H1 (cell line): ENCODE results near the gene CMTR2. TPM values are rescaled to one million over a fixed set of nuclear protein-coding genes. Genes with fewer than 3 reads are reported as not detected.

ENCODE experiments used
- CTCF ChIA-PET: fragments of 300-600 bp; sonication (Branson Sonifier 250); formaldehyde crosslinking; loops from one replicate; lab custom pipeline; 2021; ENCODE audit not compliant: partially characterized antibody; lab: Charles Lee
- POLR2A ChIA-PET: fragments of 300-600 bp; sonication (Branson Sonifier 250); formaldehyde crosslinking; loops from one replicate; lab custom pipeline; 2021; ENCODE audit warnings: inconsistent platforms; ENCODE audit not compliant: partially characterized antibody; lab: Charles Lee
- DNase-seq, 2 experiments: peaks; one replicate each; pipeline versions ENCODE4 v3.0.0 to v3.0.0-alpha.2; 2010 to 2022; ENCODE audit warnings: low spot score in 2 of 2, low read depth in 1 of 2, mixed read lengths in 1 of 2
- FAIRE-seq: peaks from 2 replicates; lab custom pipeline; 2011; peaks lifted over from hg19 to GRCh38; lab: Jason Lieb, UNC
- H2AFZ ChIP-seq: 2 replicates; pipeline ENCODE4 v1.8.1; 2012; ENCODE audit warnings: low read length, inconsistent platforms
- H2AK5ac ChIP-seq: 2 replicates; pipeline ENCODE4 v1.6.1; 2013; ENCODE audit warnings: low read depth, low read length
- H2BK120ac ChIP-seq: replicated peaks from 2 replicates; pipeline ENCODE3; 2013; ENCODE audit warnings: low read depth, low read length, inconsistent platforms
- H2BK12ac ChIP-seq: 2 replicates; pipeline ENCODE4 v1.6.1; 2013; ENCODE audit warnings: low read depth, low read length
- H2BK15ac ChIP-seq: 2 replicates; pipeline ENCODE4 v1.6.1; 2013; ENCODE audit warnings: low read length
- H2BK20ac ChIP-seq: 2 replicates; pipeline ENCODE4 v1.6.1; 2013; ENCODE audit warnings: low read length
- H2BK5ac ChIP-seq: 2 replicates; pipeline ENCODE4 v1.6.1; 2013; ENCODE audit warnings: low read depth, low read length
- H3K14ac ChIP-seq: 2 replicates; pipeline ENCODE4 v1.6.1; 2013; ENCODE audit warnings: inconsistent platforms; ENCODE audit not compliant: insufficient read length
- H3K18ac ChIP-seq: 2 replicates; pipeline ENCODE4 v1.6.1; 2013; ENCODE audit warnings: low read length; ENCODE audit errors: extremely low read depth
- H3K23ac ChIP-seq: 2 replicates; pipeline ENCODE4 v1.6.1; 2013; ENCODE audit warnings: inconsistent platforms; ENCODE audit not compliant: insufficient read length
- H3K23me2 ChIP-seq: 2 replicates; pipeline ENCODE4 v1.6.1; 2013; ENCODE audit warnings: low read depth, low read length
- H3K27ac ChIP-seq: 2 replicates; pipeline ENCODE4 v1.6.1; 2011; ENCODE audit warnings: low read depth, low read length, inconsistent platforms
- H3K27me3 ChIP-seq, 4 experiments: replicated peaks in 1 of 4; 1 replicate in 1 of 4; 2 replicates in 3 of 4; pipeline versions ENCODE4 v1.6.1 to v1.8.1; 2011 to 2013; ENCODE audit warnings: low read length in 3 of 4, mild to moderate bottlenecking in 3 of 4, inconsistent platforms in 2 of 4, mixed read lengths in 2 of 4, moderate library complexity in 1 of 4; ENCODE audit not compliant: control insufficient read depth in 3 of 4, insufficient read depth in 3 of 4; ENCODE audit errors: extremely low read depth in 1 of 4
- H3K36me3 ChIP-seq, 4 experiments: 2 replicates each; pipeline versions ENCODE4 v1.6.1 to v1.8.1; 2011 to 2013; ENCODE audit warnings: mild to moderate bottlenecking in 4 of 4, low read length in 3 of 4, moderate library complexity in 2 of 4, control low read depth in 1 of 4, inconsistent platforms in 1 of 4; ENCODE audit not compliant: insufficient read depth in 4 of 4, control insufficient read depth in 2 of 4
- H3K4ac ChIP-seq: replicated peaks from 2 replicates; pipeline ENCODE3; 2013; ENCODE audit warnings: low read length, low read depth, mixed read lengths, inconsistent platforms; ENCODE audit not compliant: insufficient read length
- H3K4me1 ChIP-seq, 4 experiments: replicated peaks in 1 of 4; 1 replicate in 1 of 4; 2 replicates in 3 of 4; pipeline versions ENCODE4 v1.6.1 to v1.8.1; 2011 to 2013; ENCODE audit warnings: low read length in 3 of 4, inconsistent platforms in 2 of 4, mixed read lengths in 1 of 4; ENCODE audit not compliant: insufficient read depth in 4 of 4, control insufficient read depth in 3 of 4
- H3K4me2 ChIP-seq, 2 experiments: 2 replicates each; pipeline versions ENCODE4 v1.6.1 to v1.8.1; 2011 to 2013; ENCODE audit warnings: low read depth in 2 of 2, low read length in 2 of 2, control low read depth in 1 of 2, inconsistent platforms in 1 of 2, mild to moderate bottlenecking in 1 of 2; ENCODE audit not compliant: insufficient read depth in 1 of 2
- H3K4me3 ChIP-seq, 4 experiments: fragments of 200-600, 300-600 bp in 1 of 4; sonication (generic), shearing (Covaris generic), sonication (Bioruptor Twin) in 1 of 4; 2 replicates each; pipeline versions ENCODE4 v1.5.1 to v1.8.1; 2011 to 2016; ENCODE audit warnings: low read length in 4 of 4, low read depth in 3 of 4, control low read depth in 2 of 4, inconsistent platforms in 2 of 4, mild to moderate bottlenecking in 2 of 4, mixed read lengths in 1 of 4, moderate library complexity in 1 of 4; ENCODE audit not compliant: insufficient read depth in 2 of 4; ENCODE audit errors: extremely low read depth in 1 of 4
- H3K56ac ChIP-seq: replicated peaks from 2 replicates; pipeline ENCODE3; 2013; ENCODE audit warnings: low read depth, mild to moderate bottlenecking, mixed read lengths, low read length, inconsistent platforms; ENCODE audit not compliant: insufficient read length
- H3K79me1 ChIP-seq: 2 replicates; pipeline ENCODE4 v1.6.1; 2013; ENCODE audit warnings: low read depth, low read length, control low read depth
- H3K79me2 ChIP-seq, 2 experiments: 2 replicates each; pipeline versions ENCODE4 v1.6.1 to v1.8.1; 2012 to 2013; ENCODE audit warnings: low read length in 2 of 2, mild to moderate bottlenecking in 2 of 2, inconsistent platforms in 1 of 2; ENCODE audit not compliant: insufficient read depth in 2 of 2, control insufficient read depth in 1 of 2
- H3K9ac ChIP-seq, 4 experiments: replicated peaks in 1 of 4; 1 replicate in 1 of 4; 2 replicates in 3 of 4; pipeline versions ENCODE4 v1.6.1 to v1.8.1; 2011 to 2013; ENCODE audit warnings: low read depth in 3 of 4, low read length in 3 of 4, control low read depth in 2 of 4, mild to moderate bottlenecking in 2 of 4, moderate library complexity in 2 of 4, inconsistent platforms in 1 of 4; ENCODE audit errors: extremely low read depth in 1 of 4
- H3K9me3 ChIP-seq, 2 experiments: 2 replicates each; pipeline versions ENCODE4 v1.6.1 to v1.8.1; 2012 to 2013; ENCODE audit warnings: mild to moderate bottlenecking in 2 of 2, moderate library complexity in 2 of 2, control low read depth in 1 of 2, inconsistent platforms in 1 of 2, low read depth in 1 of 2, low read length in 1 of 2, mixed read lengths in 1 of 2; ENCODE audit not compliant: insufficient read depth in 2 of 2
- H4K20me1 ChIP-seq, 2 experiments: replicated peaks in 1 of 2; 2 replicates each; pipeline versions ENCODE3 to v1.8.1; 2011 to 2013; ENCODE audit warnings: inconsistent platforms in 2 of 2, low read length in 2 of 2, mild to moderate bottlenecking in 1 of 2; ENCODE audit not compliant: insufficient read depth in 2 of 2, control insufficient read depth in 1 of 2
- H4K5ac ChIP-seq: 2 replicates; pipeline ENCODE4 v1.6.1; 2013; ENCODE audit warnings: low read length, low read depth, mixed read lengths, inconsistent platforms; ENCODE audit not compliant: insufficient read length
- H4K8ac ChIP-seq: 2 replicates; pipeline ENCODE4 v1.8.0; 2013; ENCODE audit warnings: mild to moderate bottlenecking, moderate library complexity, low read length, inconsistent platforms; ENCODE audit not compliant: insufficient read depth; ENCODE audit errors: extremely low read depth
- H4K91ac ChIP-seq: replicated peaks from 2 replicates; pipeline ENCODE3; 2013; ENCODE audit warnings: low read length, mixed read lengths, inconsistent platforms; ENCODE audit not compliant: insufficient read length
- ATF2 ChIP-seq: IDR thresholded peaks from 2 replicates; pipeline ENCODE4 v1.6.1; 2012; ENCODE audit warnings: low read length, inconsistent platforms
- CTBP2 ChIP-seq: IDR thresholded peaks from 2 replicates; pipeline ENCODE4 v1.7.0; 2011; ENCODE audit warnings: borderline replicate concordance, mild to moderate bottlenecking, moderate library complexity, mixed read lengths, low read length; ENCODE audit not compliant: insufficient read depth, insufficient read length
- E2F6 ChIP-seq: IDR thresholded peaks from 2 replicates; pipeline ENCODE4 v1.6.1; 2012; ENCODE audit warnings: inconsistent platforms
- EP300 ChIP-seq, 2 experiments: IDR thresholded peaks; 1 replicate in 1 of 2; 2 replicates in 1 of 2; pipeline ENCODE4 v1.6.1; 2011 to 2012; ENCODE audit warnings: low read depth in 2 of 2, low read length in 2 of 2, mild to moderate bottlenecking in 2 of 2, borderline replicate concordance in 1 of 2, inconsistent platforms in 1 of 2, moderate library complexity in 1 of 2
- KDM4A ChIP-seq: IDR thresholded peaks from one replicate; pipeline ENCODE4 v1.7.1; 2012; ENCODE audit warnings: low read depth, mild to moderate bottlenecking, moderate library complexity, low read length, inconsistent platforms; ENCODE audit not compliant: severe bottlenecking
- NANOG ChIP-seq: IDR thresholded peaks from 2 replicates; pipeline ENCODE4 v1.6.1; 2011; ENCODE audit warnings: low read length, low read depth, mild to moderate bottlenecking, inconsistent platforms; ENCODE audit not compliant: insufficient read depth, poor library complexity, severe bottlenecking
- RFX5 ChIP-seq: IDR thresholded peaks from 2 replicates; pipeline ENCODE4 v1.6.1; 2011; ENCODE audit warnings: low read depth, low read length, improper control_type of control experiment, borderline replicate concordance
- RXRA ChIP-seq: IDR thresholded peaks from 2 replicates; pipeline ENCODE4 v1.6.1; 2011; ENCODE audit warnings: low read depth, mild to moderate bottlenecking, low read length, moderate library complexity; ENCODE audit not compliant: insufficient read depth
- WGBS, 2 experiments: shearing (Covaris generic) in 1 of 2; methylation state at CpG; one replicate each; pipeline versions ENCODE4 v1.1.6 to v1.1.7; 2013 to 2015; ENCODE audit warnings: low lambda C conversion rate in 2 of 2, mixed read lengths in 2 of 2, inconsistent platforms in 1 of 2, low coverage in 1 of 2, missing lambda C conversion rate in 1 of 2; ENCODE audit not compliant: insufficient replicate concordance in 2 of 2, insufficient coverage in 1 of 2, insufficient read length in 1 of 2; ENCODE audit errors: extremely low coverage in 1 of 2, missing lambda C conversion rate in 1 of 2; 5-methylcytosine and 5-hydroxymethylcytosine counted together
- polyA plus RNA-seq, 7 experiments: library from polyadenylated mRNA; depleted of rRNA in 3 of 7; stranded (reverse) in 5 of 7; unstranded in 2 of 7; fragments of >200 nt in 5 of 7; fragments of 200-250 nt in 2 of 7; gene quantifications; 1 replicate in 5 of 7; 2 replicates in 1 of 7; 4 replicates in 1 of 7; pipeline versions ENCODE4 v1.2.1 to v1.2.3, GENCODE V29; 2011 to 2013; ENCODE audit warnings: missing spikeins in 2 of 7, mixed read lengths in 2 of 7
- total RNA-seq: library from RNA; stranded (reverse); fragmentation: NEBNext Ultra II Directional; extraction: Animal tissue kit (Norgen Biotek cat#: 25700); gene quantifications from 2 replicates; pipeline ENCODE4 v1.2.1, GENCODE V29; 2021

The CMTR2 gene
- total and polyA plus RNA-seq, 2 of the 8 experiments (the other 6 are each of a cell fraction or from before 2014, with no cell fraction given): 8.5 to 12.8 TPM

GRCh38 chr16:71287454-71287853 is 1.7 kb downstream of the CMTR2 start:
- Histone ChIP-seq H3K14ac (no peak overlapping the region), H3K4ac (no peak overlapping the region), H3K18ac (no peak overlapping the region), H3K9ac (no peak overlapping the region), H2BK15ac (no peak overlapping the region), H2BK5ac (no peak overlapping the region), H3K23me2 (peaks cover 2% of the 10 kb centered on the region; the same call in 1 of the 2 replicates), H3K9me3 (no peaks in the 10 kb centered on the region), H3K36me3 (peaks cover 10 to 27% (median 17%) of the 10 kb centered on the region in 4 experiments), H3K56ac (no peak overlapping the region), H3K4me3 (peak overlapping the region in 1 of 4 experiments; percentile 81; a peak in 1 of 8 replicates), H3K27me3 (no peaks in the 10 kb centered on the region), H2AK5ac (no peak overlapping the region), H4K5ac (no peak overlapping the region), H3K27ac (no peak overlapping the region), H4K91ac (no peak overlapping the region), H4K20me1 (no peaks in the 10 kb centered on the region), H2BK20ac (no peak overlapping the region), H2BK12ac (no peak overlapping the region), H3K79me1 (no peaks in the 10 kb centered on the region), H2BK120ac (no peak overlapping the region), H4K8ac (no peak overlapping the region), H3K79me2 (peaks cover 0 to 20% of the 10 kb centered on the region in 2 experiments; a peak in 2 of 4 replicates), H2AFZ (no peak overlapping the region), H3K4me1 (peaks cover 0 to 7% (median 2%) of the 10 kb centered on the region in 4 experiments; a peak in 4 of 7 replicates), H3K23ac (no peak overlapping the region), H3K4me2 (peak overlapping the region in 1 of 2 experiments; percentile 63; a peak in 1 of 4 replicates)
- ChIA-PET CTCF (interaction anchor here (0.7 to 1.9 kb wide), 2 partner anchors 24 to 122 kb away, joined by 3 to 6 read pairs; no protein-coding TSS in a partner anchor), POLR2A (interaction anchor here (0.7 to 1.3 kb wide), 4 partner anchors 32 to 1679 kb away, joined by 3 to 5 read pairs (median 3); no protein-coding TSS in a partner anchor)
- TF ChIP-seq RFX5 (no peak), NANOG (no peak), KDM4A (no peak), CTBP2 (no peak), E2F6 (no peak), RXRA (no peak), EP300 (IDR thresholded peaks at IDR 0.05; ENCODE audit: borderline replicate concordance in 1 of 2, low read depth in 2 of 2, low read length in 2 of 2) (no peak), ATF2 (no peak)
- FAIRE-seq (no peak), DNase-seq (no peak)
- WGBS, 2 experiments: 91% methylated on average over 2 of the region's 2 CpGs; no CpG with 5 or more reads in 1 of the 2 experiments
